Naive thymus-derived CD4-positive, alpha-beta T cell (primary cell): ENCODE data around the gene MAGI3. TPM values are rescaled to one million over a fixed set of nuclear protein-coding genes. Genes with fewer than 3 reads are reported as not detected.

Source experiments
- ATAC-seq: fragments of 150-1000 bp; cut with Tn5 transposase; 2 replicates; pipeline ENCODE4 v1.10.0; 2021; ENCODE audit warnings: mild to moderate bottlenecking, moderate library complexity
- CTCF ChIA-PET: fragments of 350-600 bp; sonication (Branson Sonifier 250); formaldehyde crosslinking; loops from one replicate; lab custom pipeline; 2021; ENCODE audit warnings: antibody characterized with exemption; lab: Charles Lee
- POLR2A ChIA-PET: fragments of 350-600 bp; sonication (Branson Sonifier 250); formaldehyde crosslinking; loops from one replicate; lab custom pipeline; 2021; ENCODE audit warnings: antibody characterized with exemption, inconsistent platforms; lab: Charles Lee
- DNase-seq, 9 donors: peaks; one replicate each; pipeline versions ENCODE4 v3.0.0 to v3.0.0-alpha.2; 2020 to 2022; ENCODE audit warnings: mixed read lengths in 1 of 9
- H3K27ac ChIP-seq: one replicate; pipeline ENCODE4 v1.7.0; 2013; ENCODE audit warnings: mild to moderate bottlenecking, low read depth, low read length, moderate library complexity
- H3K27me3 ChIP-seq, 2 donors: one replicate each; pipeline ENCODE4 v1.7.0; 2013; ENCODE audit warnings: low read length in 2 of 2, mild to moderate bottlenecking in 2 of 2, moderate library complexity in 2 of 2; ENCODE audit not compliant: control insufficient read depth in 2 of 2, insufficient read depth in 2 of 2
- H3K36me3 ChIP-seq, 3 experiments: 1 replicate in 2 of 3; 2 replicates in 1 of 3; pipeline ENCODE4 v1.7.0; 2013; ENCODE audit warnings: low read length in 3 of 3, mild to moderate bottlenecking in 3 of 3, moderate library complexity in 1 of 3; ENCODE audit not compliant: insufficient read depth in 3 of 3, control insufficient read depth in 2 of 3
- H3K4me1 ChIP-seq, 2 donors: one replicate each; pipeline ENCODE4 v1.7.0; 2013; ENCODE audit warnings: low read length in 2 of 2, mild to moderate bottlenecking in 2 of 2, moderate library complexity in 1 of 2; ENCODE audit not compliant: control insufficient read depth in 2 of 2, insufficient read depth in 2 of 2
- H3K4me3 ChIP-seq: 2 replicates; pipeline ENCODE4 v1.7.0; 2013; ENCODE audit warnings: mild to moderate bottlenecking, low read length
- H3K9me3 ChIP-seq, 3 experiments: 1 replicate in 2 of 3; 2 replicates in 1 of 3; pipeline ENCODE4 v1.7.0; 2013; ENCODE audit warnings: low read length in 3 of 3; ENCODE audit not compliant: control insufficient read depth in 2 of 3
- H3K27ac Mint-ChIP-seq, 9 donors: one replicate each; pipeline ENCODE4 v1.8.0; 2020 to 2022; ENCODE audit warnings: mixed read lengths in 9 of 9, mild to moderate bottlenecking in 8 of 9, moderate library complexity in 5 of 9, inconsistent platforms in 2 of 9
- H3K27me3 Mint-ChIP-seq, 5 donors: one replicate each; pipeline ENCODE4 v1.8.0; 2021 to 2022; ENCODE audit warnings: mixed read lengths in 5 of 5, mild to moderate bottlenecking in 1 of 5
- H3K36me3 Mint-ChIP-seq, 5 donors: one replicate each; pipeline ENCODE4 v1.8.0; 2020 to 2022; ENCODE audit warnings: mixed read lengths in 5 of 5, mild to moderate bottlenecking in 3 of 5, inconsistent platforms in 1 of 5
- H3K4me1 Mint-ChIP-seq, 7 donors: one replicate each; pipeline ENCODE4 v1.8.0; 2020 to 2022; ENCODE audit warnings: mixed read lengths in 7 of 7, mild to moderate bottlenecking in 3 of 7, inconsistent platforms in 1 of 7
- H3K4me3 Mint-ChIP-seq, 10 donors: one replicate each; pipeline ENCODE4 v1.8.0; 2020 to 2022; ENCODE audit warnings: mild to moderate bottlenecking in 10 of 10, mixed read lengths in 10 of 10, moderate library complexity in 6 of 10, inconsistent platforms in 2 of 10
- H3K9me3 Mint-ChIP-seq, 11 donors: one replicate each; pipeline ENCODE4 v1.8.0; 2020 to 2022; ENCODE audit warnings: mixed read lengths in 11 of 11, mild to moderate bottlenecking in 4 of 11, inconsistent platforms in 1 of 11, moderate library complexity in 1 of 11
- intact Hi-C, 2 donors: fragments of 100-400 bp; cut with micrococcal nuclease; formaldehyde crosslinking; loops; one replicate each; pipeline ENCODE4 v1.15.1; 2023
- polyA plus RNA-seq, 2 donors: library from polyadenylated mRNA; unstranded; fragments of 300-500 nt; fragmentation: Illumina TruSeq; gene quantifications; one replicate each; pipeline ENCODE4 v1.2.3, GENCODE V29; 2021
- total RNA-seq, 6 experiments: library from RNA in 5 of 6; stranded (reverse) in 5 of 6; gene quantifications; 1 replicate in 5 of 6; 2 replicates in 1 of 6; pipeline ENCODE4 v1.2.3 and lab custom pipeline; 2021 to 2026

The MAGI3 gene
- total and polyA plus RNA-seq, 7 experiments from 2014 or later, result 3.6 to 8.8 (median 6.6) TPM

GRCh38 chr1:113732802-113733201, 342.5 kb downstream of the MAGI3 start:
- H3K4me3 Mint-ChIP-seq, result no peak overlapping the region
- no peaks in the 10 kb centered on the region for H3K9me3 ChIP-seq
- H3K27ac Mint-ChIP-seq, result no peak overlapping the region
- no peaks in the 10 kb centered on the region for H3K36me3 ChIP-seq
- H3K4me3 ChIP-seq, result no peak overlapping the region
- no peaks in the 10 kb centered on the region for H3K27me3 Mint-ChIP-seq
- intact Hi-C loops, result no loop called here
- H3K9me3 Mint-ChIP-seq, result peaks cover 0 to 2% (median 0%) of the 10 kb centered on the region in 11 donors
- no peak for ATAC-seq
- CTCF ChIA-PET, result interaction anchor here (0.6 kb wide), 1 partner anchor 16 kb away, joined by 3 read pairs; no protein-coding TSS in a partner anchor
- no peaks in the 10 kb centered on the region for H3K27me3 ChIP-seq
- POLR2A ChIA-PET, result no interaction called here
- H3K36me3 Mint-ChIP-seq, result peaks cover 0 to 29% (median 0%) of the 10 kb centered on the region in 5 donors
- no peak overlapping the region for H3K27ac ChIP-seq
- peaks cover 0 to 16% (median 0%) of the 10 kb centered on the region in 7 donors for H3K4me1 Mint-ChIP-seq
- no peaks in the 10 kb centered on the region for H3K4me1 ChIP-seq
- no peak for DNase-seq

DNA sequence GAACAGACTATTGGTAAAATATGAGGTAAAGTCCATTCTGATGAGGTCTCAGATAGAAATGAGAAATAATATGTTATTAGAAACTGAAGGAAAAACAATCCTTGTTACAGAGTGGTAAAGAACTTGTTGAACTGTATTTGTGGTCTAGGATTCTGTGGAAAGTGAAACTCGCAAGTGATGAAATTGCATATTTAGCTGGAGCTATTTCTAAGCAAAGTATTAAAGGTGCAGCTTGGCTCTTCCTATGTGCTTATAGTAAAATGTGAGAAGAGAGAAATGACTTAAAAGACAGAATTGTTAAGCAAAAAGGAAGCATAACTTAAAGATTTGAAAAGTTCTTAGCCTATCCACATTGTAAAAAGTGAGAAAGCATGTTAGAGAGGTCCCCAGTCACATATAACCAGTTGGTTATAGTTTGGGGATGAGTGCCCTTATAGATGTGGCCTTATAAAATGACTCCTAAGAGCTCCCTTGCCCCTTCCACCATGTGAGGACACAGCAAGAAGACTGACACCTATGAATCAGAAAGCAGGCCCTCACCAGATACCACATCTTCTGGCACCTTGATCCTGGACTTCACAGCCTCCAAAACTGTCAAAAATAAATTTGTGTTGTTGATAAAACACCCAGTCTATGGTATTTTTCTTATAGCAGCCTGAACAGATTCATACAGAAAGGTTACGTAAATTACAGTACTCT, 344.2 kb downstream of the MAGI3 start:
- Mint-ChIP-seq H3K4me3 (peak overlapping the region in 1 of 10 donors; percentile 52), H3K36me3 (peaks cover 0 to 20% (median 0%) of the 10 kb centered on the region in 5 donors), H3K9me3 (peaks cover 0 to 1% (median 0%) of the 10 kb centered on the region in 11 donors), H3K27me3 (no peaks in the 10 kb centered on the region), H3K27ac (peak overlapping the region in 2 of 9 donors; percentile 34 to 79), H3K4me1 (peaks cover 0 to 16% (median 0%) of the 10 kb centered on the region in 7 donors)
- Histone ChIP-seq H3K4me3 (no peak overlapping the region), H3K27ac (no peak overlapping the region), H3K27me3 (no peaks in the 10 kb centered on the region), H3K9me3 (no peaks in the 10 kb centered on the region), H3K36me3 (no peaks in the 10 kb centered on the region), H3K4me1 (no peaks in the 10 kb centered on the region)
- ATAC-seq (no peak), DNase-seq (no peak)
- ChIA-PET CTCF (no interaction called here), POLR2A (no interaction called here)
- intact Hi-C loops, result no loop called here
